GM21381 (cell line): Measurements from ENCODE around the gene CERCAM.
"Not testable (repeated sequence)": the region's sequence is repeated elsewhere in the genome, so short reads cannot be mapped to it uniquely, and the experiment has no call there.

ENCODE experiments used
- ATAC-seq: cut with Tn5 transposase; IDR thresholded peaks from one replicate; pipeline ENCODE4 v1.9.1; 2021; ENCODE audit warnings: mild to moderate bottlenecking, moderate library complexity; ENCODE audit not compliant: unreplicated experiment

The CERCAM gene

GRCh38 chr9:128392302-128393144 is 28.1 kb upstream of the CERCAM start:
- no peak for ATAC-seq

- ATAC-seq: no peak
Observed at GRCh38 chr9:128393145-128393775, 27.4 kb upstream of the CERCAM start.

GRCh38 chr9:128393970-128394369 is 26.7 kb upstream of the CERCAM start:
- no peak for ATAC-seq

- ATAC-seq: no peak
Observed at GRCh38 chr9:128394379-128395168, 26.1 kb upstream of the CERCAM start.

GRCh38 chr9:128396970-128397613 is 23.6 kb upstream of the CERCAM start:
- ATAC-seq: no peak

- no peak for ATAC-seq
Observed at GRCh38 chr9:128397831-128398230, 22.8 kb upstream of the CERCAM start.

- no peak for ATAC-seq
Observed at GRCh38 chr9:128399861-128400260, 20.8 kb upstream of the CERCAM start.

GRCh38 chr9:128404560-128404959 is 16.1 kb upstream of the CERCAM start:
- ATAC-seq: no peak

- ATAC-seq: no peak
Observed at GRCh38 chr9:128405077-128405779, 15.4 kb upstream of the CERCAM start.

- ATAC-seq: no peak
Observed at GRCh38 chr9:128405780-128406171, 14.9 kb upstream of the CERCAM start.

GRCh38 chr9:128406848-128407391 is 13.7 kb upstream of the CERCAM start:
- ATAC-seq: no peak

GRCh38 chr9:128408963-128409431 is 11.7 kb upstream of the CERCAM start:
- no peak for ATAC-seq

- no peak for ATAC-seq
Observed at GRCh38 chr9:128409450-128409849, 11.2 kb upstream of the CERCAM start.

GRCh38 chr9:128409978-128410377 is 10.7 kb upstream of the CERCAM start:
- ATAC-seq: no peak

- ATAC-seq: no peak
Observed at GRCh38 chr9:128411364-128412119, 9.1 kb upstream of the CERCAM start.

- ATAC-seq: no peak
Observed at GRCh38 chr9:128412120-128412790, 8.4 kb upstream of the CERCAM start.

GRCh38 chr9:128413728-128414127 is 6.9 kb upstream of the CERCAM start:
- ATAC-seq: not testable (repeated sequence)

- no peak for ATAC-seq
Observed at GRCh38 chr9:128414461-128414860, 6.2 kb upstream of the CERCAM start.

GRCh38 chr9:128415281-128415680 is 5.4 kb upstream of the CERCAM start:
- no peak for ATAC-seq
